Anterior cingulate cortex (tissue), 58 donors: ENCODE data around the gene SUSD6.
"Not testable (repeated sequence)": the region's sequence is repeated elsewhere in the genome, so short reads cannot be mapped to it uniquely, and the experiment has no call there.

Experiments
- DNase-seq, 58 donors: peaks; one replicate each; lab custom pipeline; 2025; lab: John Stamatoyannopoulos, UW

SUSD6 gene

DNA sequence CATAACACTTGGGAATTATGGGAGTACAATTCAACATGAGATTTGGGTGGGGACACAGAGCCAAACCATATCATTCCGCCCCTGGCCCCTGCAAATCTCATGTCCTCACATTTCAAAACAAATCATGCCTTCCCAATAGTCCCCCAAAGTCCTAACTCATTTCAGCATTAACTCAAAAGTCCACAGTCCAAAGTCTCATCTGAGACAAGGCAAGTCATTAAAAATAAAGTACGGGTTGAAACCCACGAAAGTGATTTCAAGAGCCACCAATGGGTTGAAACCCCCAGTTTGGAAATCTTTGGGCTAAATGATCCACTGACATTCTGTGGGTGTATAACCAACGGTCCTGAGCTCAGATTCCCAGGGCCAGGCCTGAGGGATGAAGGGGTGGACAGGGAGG is 125.0 kb downstream of the SUSD6 start:
- DNase-seq: not testable (repeated sequence)

DNA sequence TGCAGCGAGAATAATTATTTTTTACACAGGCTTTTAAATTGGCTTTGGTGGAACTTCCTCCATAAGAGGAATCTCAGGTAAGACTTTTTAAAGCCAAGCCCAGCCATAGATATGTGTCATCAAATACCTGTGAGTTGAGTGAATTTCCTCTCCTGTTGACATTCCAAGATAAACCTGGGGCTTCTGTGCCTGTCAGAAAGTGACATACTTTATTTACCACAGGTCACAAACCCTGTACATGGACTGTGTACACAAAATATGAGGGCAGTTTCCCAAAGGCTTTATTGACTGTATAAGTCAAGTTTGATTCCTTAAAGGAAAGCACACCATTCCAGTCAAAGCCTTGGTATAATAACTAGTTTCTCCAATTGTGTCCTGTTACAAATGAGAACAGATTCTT is 129.7 kb downstream of the SUSD6 start:
- no peak for DNase-seq

DNA sequence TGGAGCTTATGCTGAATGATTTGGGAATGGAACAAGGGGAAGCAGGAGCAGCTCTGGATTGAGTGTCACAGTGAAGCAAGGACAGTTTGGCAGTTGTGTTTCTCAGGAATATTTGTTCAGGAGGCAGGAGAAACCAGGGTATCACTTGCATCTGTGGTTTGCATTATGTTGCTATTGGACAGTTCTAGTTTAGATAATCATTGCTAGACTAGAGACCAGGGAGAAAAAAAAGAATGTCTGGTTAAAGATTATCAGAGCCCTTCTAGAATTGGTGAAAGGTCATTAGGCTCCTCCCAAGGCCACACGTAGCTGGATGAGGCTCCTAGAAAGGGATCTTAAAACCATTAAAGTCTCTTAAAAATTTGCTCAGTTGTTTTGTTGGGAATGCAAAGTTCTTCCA is 138.6 kb downstream of the SUSD6 start:
- no peak for DNase-seq

DNA sequence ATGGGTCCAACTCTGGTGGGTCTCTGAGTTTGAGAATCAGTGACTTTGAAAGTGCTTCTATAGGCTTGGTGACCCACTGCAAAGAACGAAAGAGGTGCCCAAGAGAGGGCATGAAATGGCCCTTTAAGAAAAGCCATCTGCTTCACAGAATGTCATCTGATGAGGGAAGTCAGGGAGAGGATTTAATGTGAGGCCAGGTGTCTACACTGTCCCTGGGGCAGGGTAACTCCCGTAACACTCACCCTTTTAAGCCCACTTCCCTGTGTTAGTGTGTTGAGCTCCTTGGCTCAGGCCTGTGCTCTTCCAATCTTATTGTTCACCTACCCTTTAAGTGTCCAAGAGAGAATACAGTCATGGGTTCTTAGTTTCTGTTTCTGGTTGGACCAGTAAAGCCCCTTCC is 139.1 kb downstream of the SUSD6 start:
- DNase-seq: no peak

DNA sequence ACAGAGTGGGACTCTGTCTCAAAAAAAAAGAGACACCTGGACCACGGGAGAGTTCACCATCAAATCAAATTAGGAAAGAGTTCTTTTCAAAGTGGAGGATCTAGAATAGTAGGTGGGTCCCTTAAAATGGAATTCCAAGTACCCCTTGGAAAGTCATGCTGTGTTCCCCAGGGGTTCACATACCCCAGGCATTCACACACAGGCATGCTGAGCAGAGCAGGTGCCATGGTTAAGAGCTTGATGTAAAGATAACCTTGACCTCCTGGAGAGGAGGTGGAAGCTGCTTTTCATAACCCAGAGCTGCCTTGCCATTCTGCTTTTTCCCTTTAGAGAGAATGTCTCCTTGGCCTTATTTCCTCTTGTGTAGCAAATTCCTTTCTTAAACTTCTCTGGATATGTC is 141.4 kb downstream of the SUSD6 start:
- DNase-seq: no peak

DNA sequence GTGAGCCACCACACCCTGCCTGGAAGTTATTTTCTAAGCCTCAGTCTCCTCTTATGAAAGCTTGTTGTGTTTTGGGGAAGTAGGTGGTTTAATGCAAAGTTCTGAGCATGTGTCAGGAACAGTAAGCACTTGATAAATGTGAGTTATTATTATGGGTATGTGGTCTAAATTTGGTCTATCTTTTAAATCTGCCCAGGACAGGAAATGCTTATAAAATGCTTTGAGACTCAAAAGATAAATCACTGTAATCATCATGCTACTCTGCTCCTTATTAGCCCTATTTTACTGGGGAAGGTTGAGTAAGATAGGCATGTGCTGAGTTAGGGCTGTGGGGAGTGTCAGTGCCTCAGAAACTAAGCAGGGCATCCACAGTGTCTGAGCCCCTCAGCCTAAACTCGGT is 142.5 kb downstream of the SUSD6 start:
- DNase-seq: no peak

DNA sequence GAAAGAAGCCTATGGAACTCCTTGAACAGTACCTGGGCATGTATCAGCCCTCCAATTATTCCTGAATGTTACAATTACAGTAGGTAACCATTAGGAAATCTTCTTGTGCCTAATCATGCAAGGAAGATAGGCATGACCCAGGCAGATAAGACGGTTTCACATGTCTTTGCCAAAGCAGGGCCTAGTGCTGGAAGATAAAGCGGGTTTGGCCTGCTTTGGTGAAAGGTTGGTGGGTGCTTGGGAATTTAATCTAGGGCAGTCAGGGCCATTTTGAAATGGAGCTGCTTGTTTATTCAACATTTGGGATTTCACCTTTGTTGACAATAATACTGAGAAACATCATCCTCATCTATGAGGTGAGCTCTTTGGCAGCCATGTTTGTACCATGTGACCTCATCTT is 143.1 kb downstream of the SUSD6 start:
- no peak for DNase-seq

DNA sequence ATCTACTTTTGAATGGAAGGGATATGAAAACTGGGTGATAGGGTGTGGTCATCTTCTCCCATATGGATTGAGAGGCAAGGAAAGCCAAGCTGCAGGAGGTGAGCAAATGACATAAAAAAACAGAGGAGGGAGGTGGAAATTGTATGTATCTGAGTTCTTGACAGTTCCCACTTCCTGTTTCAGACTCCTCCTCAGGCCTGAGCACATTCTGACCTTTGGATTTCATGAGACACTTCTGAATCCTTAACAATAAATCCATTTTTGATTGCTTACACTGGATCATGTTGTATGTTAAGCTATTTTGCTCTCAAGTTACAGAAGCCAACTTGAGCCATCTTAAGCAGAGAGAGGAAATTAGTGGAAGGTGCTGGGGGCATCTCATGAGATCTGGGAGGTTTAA is 143.9 kb downstream of the SUSD6 start:
- DNase-seq: no peak

DNA sequence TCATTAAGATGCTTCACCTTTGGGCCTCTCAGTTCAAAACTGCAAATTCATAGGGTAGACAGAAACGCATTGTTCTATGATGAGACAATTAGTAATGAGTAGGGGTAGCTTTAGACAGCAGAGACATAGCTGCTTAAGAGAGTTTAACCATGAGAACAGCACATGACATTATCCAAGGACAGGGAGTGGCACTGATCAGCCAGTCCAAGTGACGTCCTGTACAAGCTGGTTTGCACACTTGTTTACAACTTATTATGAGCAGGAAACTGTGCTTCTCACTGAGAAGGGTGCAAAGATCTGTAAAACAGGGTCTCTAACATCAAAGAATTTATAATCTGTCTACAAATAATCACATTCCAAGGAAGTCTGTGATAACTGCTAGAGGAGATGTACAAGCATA is 144.4 kb downstream of the SUSD6 start:
- DNase-seq: no peak

DNA sequence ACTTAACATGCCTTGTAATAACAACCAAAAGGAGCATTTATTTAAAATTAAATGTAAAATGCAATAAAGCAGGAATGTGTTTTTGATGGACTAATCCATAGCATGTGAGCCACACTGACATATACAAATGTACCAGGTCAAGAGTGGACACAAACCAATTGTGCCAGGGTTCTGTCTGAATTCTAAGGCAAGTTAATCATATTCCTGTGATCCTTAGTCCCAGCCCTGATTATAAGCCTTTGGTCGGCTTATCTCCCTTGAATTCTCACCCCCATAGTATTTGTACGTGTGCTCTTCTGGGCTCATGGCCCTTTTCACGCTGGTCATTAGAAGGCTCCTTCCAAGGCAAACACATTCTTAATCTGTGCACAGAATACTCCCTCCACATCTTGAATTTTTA is 144.9 kb downstream of the SUSD6 start:
- DNase-seq: no peak

DNA sequence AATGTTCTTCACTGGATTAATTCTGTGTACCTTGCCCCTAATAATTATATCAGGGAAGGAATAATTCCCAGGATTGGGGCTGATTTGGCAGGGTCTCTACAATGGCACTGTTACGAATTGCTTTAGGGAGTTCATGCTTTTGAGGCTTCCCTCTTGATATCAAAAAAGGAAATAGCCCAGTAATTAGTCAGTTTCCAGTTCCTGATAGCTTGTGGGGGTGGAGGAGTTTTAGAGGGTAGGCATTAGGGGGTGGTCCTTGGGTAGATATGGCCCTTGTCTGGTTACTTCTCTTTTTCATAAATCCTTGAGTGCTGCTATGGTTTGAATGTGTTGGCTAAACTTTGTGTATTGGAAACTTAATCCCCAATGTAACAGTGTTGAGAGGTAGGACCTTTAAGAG is 149.4 kb downstream of the SUSD6 start:
- DNase-seq: no peak

DNA sequence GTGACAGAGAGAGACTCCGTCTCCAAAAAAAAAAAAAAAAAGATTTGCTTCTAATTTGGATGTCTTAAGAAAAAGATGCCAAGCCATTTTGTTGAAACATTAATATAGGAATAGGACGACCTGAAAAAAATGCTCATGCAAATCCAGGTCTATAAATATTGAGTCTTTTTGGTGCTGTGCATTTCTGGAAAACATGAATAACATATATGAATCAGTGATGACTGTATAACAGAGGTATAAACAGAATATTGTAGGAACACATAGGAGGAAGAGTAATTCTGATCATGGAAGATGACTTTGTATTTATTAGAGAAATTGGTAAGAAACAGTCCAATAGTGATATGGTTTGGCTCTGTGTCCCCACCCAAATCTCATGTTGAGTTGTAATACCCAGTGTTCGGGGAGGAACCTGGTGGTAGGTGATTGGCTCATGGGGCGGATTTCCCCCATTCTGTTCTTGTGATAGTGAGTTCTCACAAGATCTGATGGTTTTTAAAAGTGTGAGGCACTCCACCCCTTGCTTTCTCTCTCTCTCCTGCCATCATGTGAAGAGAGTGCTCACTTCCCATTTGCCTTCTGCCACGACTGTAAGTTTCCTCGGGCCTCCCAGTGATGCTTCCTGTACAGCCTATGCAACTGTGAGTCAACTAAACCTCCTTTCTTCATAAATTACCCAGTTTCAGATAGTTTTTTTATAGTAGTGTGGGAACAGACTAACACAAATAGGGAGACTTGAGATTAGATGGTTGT is 152.5 kb downstream of the SUSD6 start:
- DNase-seq: peak in 5 of 58 donors; percentile 1 to 7 (median 5)
